ENCODE measurements around the gene EXT2. TPM values are rescaled to one million over a fixed set of nuclear protein-coding genes. Genes with fewer than 3 reads are reported as not detected.

The EXT2 gene
- total RNA-seq, 1 donor from 2014 or later = 53.7 TPM

- no peaks in the 10 kb centered on the region for H3K27me3 ChIP-seq (ENCODE audit: low read depth)
- H3K9me3 ChIP-seq = no peaks in the 10 kb centered on the region
- no peak for TF ChIP-seq CTCF (IDR thresholded peaks at IDR 0.05)
- H3K4me3 ChIP-seq = no peak overlapping the region
- intact Hi-C loops (cut with DNase I) = no loop called here
- no peak for DNase-seq
- H3K36me3 ChIP-seq = no peaks in the 10 kb centered on the region
- no peaks in the 10 kb centered on the region for H3K4me1 ChIP-seq
- no peak overlapping the region for H3K27ac ChIP-seq
- no peak for ATAC-seq
Observed at GRCh38 chr11:44145011-44145775, 49.7 kb downstream of the EXT2 start.

- TF ChIP-seq CTCF (IDR thresholded peaks at IDR 0.05) = no peak
- no peak for DNase-seq
- intact Hi-C loops (cut with DNase I) = no loop called here
- H3K36me3 ChIP-seq = peaks cover 6% of the 10 kb centered on the region
- no peak for ATAC-seq
- no peaks in the 10 kb centered on the region for H3K4me1 ChIP-seq
- H3K4me3 ChIP-seq = no peak overlapping the region
- no peaks in the 10 kb centered on the region for H3K9me3 ChIP-seq
- no peak overlapping the region for H3K27ac ChIP-seq
- H3K27me3 ChIP-seq (ENCODE audit: low read depth) = no peaks in the 10 kb centered on the region
Observed at GRCh38 chr11:44146931-44147330, 51.5 kb downstream of the EXT2 start.

GRCh38 chr11:44147751-44148150 lies 52.3 kb downstream of the EXT2 start:
- ATAC-seq = no peak
- DNase-seq = no peak
- no peaks in the 10 kb centered on the region for H3K9me3 ChIP-seq
- intact Hi-C loops (cut with DNase I) = no loop called here
- H3K4me3 ChIP-seq = no peak overlapping the region
- no peak for TF ChIP-seq CTCF (IDR thresholded peaks at IDR 0.05)
- peaks cover 6% of the 10 kb centered on the region for H3K36me3 ChIP-seq
- no peak overlapping the region for H3K27ac ChIP-seq
- no peaks in the 10 kb centered on the region for H3K27me3 ChIP-seq (ENCODE audit: low read depth)
- H3K4me1 ChIP-seq = no peaks in the 10 kb centered on the region

- intact Hi-C loops (cut with DNase I) = no loop called here
- Histone ChIP-seq H3K4me3 (no peak overlapping the region), H3K9me3 (no peaks in the 10 kb centered on the region), H3K27me3 (ENCODE audit: low read depth) (no peaks in the 10 kb centered on the region), H3K36me3 (peaks cover 6% of the 10 kb centered on the region), H3K4me1 (no peaks in the 10 kb centered on the region), H3K27ac (no peak overlapping the region)
- DNase-seq (no peak), ATAC-seq (no peak)
- TF ChIP-seq CTCF (IDR thresholded peaks at IDR 0.05) = no peak
Observed at GRCh38 chr11:44149651-44150050, 54.2 kb downstream of the EXT2 start.

GRCh38 chr11:44150401-44150800 lies 54.9 kb downstream of the EXT2 start:
- ATAC-seq (no peak), DNase-seq (no peak)
- H3K4me1 ChIP-seq = no peaks in the 10 kb centered on the region
- no peak overlapping the region for H3K4me3 ChIP-seq
- H3K36me3 ChIP-seq = peaks cover 6% of the 10 kb centered on the region
- no peaks in the 10 kb centered on the region for H3K27me3 ChIP-seq (ENCODE audit: low read depth)
- no peak overlapping the region for H3K27ac ChIP-seq
- H3K9me3 ChIP-seq = no peaks in the 10 kb centered on the region
- intact Hi-C loops (cut with DNase I) = no loop called here
- no peak for TF ChIP-seq CTCF (IDR thresholded peaks at IDR 0.05)

All from lower lobe of right lung (tissue), 2 donors.